Lung (tissue), 12 donors: ENCODE results near the gene TFF3. TPM values are rescaled to one million over a fixed set of nuclear protein-coding genes. Genes with fewer than 3 reads are reported as not detected.

Experiments used
- ATAC-seq: fragments of 200-7000 bp; cut with Tn5 transposase; one replicate; pipeline ENCODE4 v1.9.1; 2020; ENCODE audit warnings: moderate number of reproducible peaks; ENCODE audit not compliant: insufficient read depth, low FRiP score
- DNase-seq, 3 donors: peaks; one replicate each; pipeline ENCODE4 v3.0.0-alpha.2; 2013 to 2017
- H3K27ac ChIP-seq, 2 donors: one replicate each; pipeline ENCODE4 v1.5.1; 2013; ENCODE audit warnings: mild to moderate bottlenecking in 2 of 2, moderate library complexity in 2 of 2, control low read depth in 1 of 2, inconsistent platforms in 1 of 2, low read depth in 1 of 2, low read length in 1 of 2
- H3K27me3 ChIP-seq, 3 donors: one replicate each; pipeline ENCODE4 v1.5.1; 2013; ENCODE audit warnings: low read length in 2 of 3; ENCODE audit not compliant: control insufficient read depth in 3 of 3, insufficient read depth in 3 of 3
- H3K36me3 ChIP-seq, 4 donors: one replicate each; pipeline ENCODE4 v1.5.1; 2013; ENCODE audit warnings: low read length in 4 of 4, mild to moderate bottlenecking in 1 of 4, moderate library complexity in 1 of 4; ENCODE audit not compliant: control insufficient read depth in 4 of 4, insufficient read depth in 4 of 4
- H3K4me1 ChIP-seq, 5 donors: one replicate each; pipeline ENCODE4 v1.5.1; 2013; ENCODE audit warnings: low read length in 5 of 5, mild to moderate bottlenecking in 2 of 5, moderate library complexity in 1 of 5; ENCODE audit not compliant: control insufficient read depth in 5 of 5, insufficient read depth in 5 of 5
- H3K4me3 ChIP-seq: one replicate; pipeline ENCODE4 v1.5.1; 2013; ENCODE audit warnings: mild to moderate bottlenecking, control low read depth, moderate library complexity
- H3K9ac ChIP-seq, 2 donors: one replicate each; pipeline ENCODE4 v1.5.1; 2013; ENCODE audit warnings: low read length in 2 of 2, control low read depth in 1 of 2; ENCODE audit not compliant: insufficient read depth in 1 of 2
- H3K9me3 ChIP-seq, 4 donors: one replicate each; pipeline ENCODE4 v1.5.1; 2013; ENCODE audit warnings: low read length in 3 of 4, mild to moderate bottlenecking in 1 of 4, moderate library complexity in 1 of 4; ENCODE audit not compliant: control insufficient read depth in 4 of 4, insufficient read depth in 3 of 4
- WGBS, 2 donors: extraction: QIAGEN DNeasy Blood & Tissue Kit; methylation state at CpG; one replicate each; pipeline ENCODE4 v1.1.7; 2013; 5-methylcytosine and 5-hydroxymethylcytosine counted together
- polyA plus RNA-seq, 2 donors: library from polyadenylated mRNA; stranded (reverse); fragments of 200-250 nt; gene quantifications; one replicate each; pipeline ENCODE4 v1.2.1, GENCODE V29; 2013
- total RNA-seq, 2 donors: library from RNA; depleted of rRNA in 1 of 2; stranded (reverse); fragments of >200 nt in 1 of 2; gene quantifications; one replicate each; pipeline ENCODE4 v1.2.1, GENCODE V29; 2014 to 2021
- TF ChIP-seq, protein P1 (sequence below): IDR thresholded peaks from 2 replicates; pipeline ENCODE4 v1.5.1; 2012; ENCODE audit warnings: mild to moderate bottlenecking; ENCODE audit errors: control extremely low read depth, extremely low read depth
- donor health status: control.
- donor health status: control.
- donor health status: Bipolar disorder and iron deficiency.
- donor health status: healthy.
- donor health status: DM: yes; HTN: yes; CAD: no.

Gene TFF3
- total and polyA plus RNA-seq, 4 donors: 23.9 to 54.0 (median 34.3) TPM

DNA sequence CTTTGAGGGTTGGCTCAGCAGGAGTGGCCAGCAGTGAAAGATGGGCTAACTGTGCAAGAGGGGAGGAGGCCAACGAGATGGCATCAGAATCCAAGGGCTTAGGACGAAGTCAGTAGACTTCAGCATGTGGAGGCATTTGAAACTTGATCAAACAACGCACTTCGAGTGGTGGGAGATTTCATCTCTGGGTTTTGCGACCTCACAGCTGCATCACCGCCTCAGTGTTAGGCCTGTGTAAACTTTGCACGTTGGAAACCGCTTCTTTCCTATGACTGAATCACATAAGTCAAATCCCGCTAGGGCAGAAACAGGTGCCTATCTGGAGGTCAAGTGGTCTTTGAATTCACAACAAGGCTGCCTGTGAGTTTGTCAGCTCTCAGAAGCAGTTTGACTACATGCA, 17.8 kb downstream of the TFF3 start:
- DNase-seq: no peak
- TF ChIP-seq, protein P1, sequence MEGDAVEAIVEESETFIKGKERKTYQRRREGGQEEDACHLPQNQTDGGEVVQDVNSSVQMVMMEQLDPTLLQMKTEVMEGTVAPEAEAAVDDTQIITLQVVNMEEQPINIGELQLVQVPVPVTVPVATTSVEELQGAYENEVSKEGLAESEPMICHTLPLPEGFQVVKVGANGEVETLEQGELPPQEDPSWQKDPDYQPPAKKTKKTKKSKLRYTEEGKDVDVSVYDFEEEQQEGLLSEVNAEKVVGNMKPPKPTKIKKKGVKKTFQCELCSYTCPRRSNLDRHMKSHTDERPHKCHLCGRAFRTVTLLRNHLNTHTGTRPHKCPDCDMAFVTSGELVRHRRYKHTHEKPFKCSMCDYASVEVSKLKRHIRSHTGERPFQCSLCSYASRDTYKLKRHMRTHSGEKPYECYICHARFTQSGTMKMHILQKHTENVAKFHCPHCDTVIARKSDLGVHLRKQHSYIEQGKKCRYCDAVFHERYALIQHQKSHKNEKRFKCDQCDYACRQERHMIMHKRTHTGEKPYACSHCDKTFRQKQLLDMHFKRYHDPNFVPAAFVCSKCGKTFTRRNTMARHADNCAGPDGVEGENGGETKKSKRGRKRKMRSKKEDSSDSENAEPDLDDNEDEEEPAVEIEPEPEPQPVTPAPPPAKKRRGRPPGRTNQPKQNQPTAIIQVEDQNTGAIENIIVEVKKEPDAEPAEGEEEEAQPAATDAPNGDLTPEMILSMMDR: no peak
- ATAC-seq: no peak
- Histone ChIP-seq H3K4me3 (no peak overlapping the region), H3K9me3 (peaks cover 0 to 4% (median 1%) of the 10 kb centered on the region in 4 donors), H3K9ac (no peak overlapping the region), H3K36me3 (peaks cover 0 to 29% (median 9%) of the 10 kb centered on the region in 4 donors), H3K27ac (no peak overlapping the region), H3K4me1 (peaks cover 0 to 15% (median 5%) of the 10 kb centered on the region in 5 donors), H3K27me3 (peaks cover 0 to 4% (median 0%) of the 10 kb centered on the region in 3 donors)
- WGBS, 2 donors: 83 to 90% methylated on average over 9 of the region's 9 CpGs

DNA sequence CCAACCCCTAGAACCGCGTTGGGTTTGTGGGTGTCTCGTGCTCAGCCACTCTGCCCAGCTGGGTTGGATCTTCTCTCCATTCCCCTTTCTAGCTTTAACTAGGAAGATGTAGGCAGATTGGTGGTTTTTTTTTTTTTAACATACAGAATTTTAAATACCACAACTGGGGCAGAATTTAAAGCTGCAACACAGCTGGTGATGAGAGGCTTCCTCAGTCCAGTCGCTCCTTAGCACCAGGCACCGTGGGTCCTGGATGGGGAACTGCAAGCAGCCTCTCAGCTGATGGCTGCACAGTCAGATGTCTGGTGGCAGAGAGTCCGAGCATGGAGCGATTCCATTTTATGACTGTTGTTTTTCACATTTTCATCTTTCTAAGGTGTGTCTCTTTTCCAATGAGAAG, 18.7 kb downstream of the TFF3 start:
- Histone ChIP-seq H3K9me3 (peaks cover 0 to 4% (median 1%) of the 10 kb centered on the region in 4 donors), H3K9ac (no peak overlapping the region), H3K4me1 (peaks cover 0 to 14% (median 0%) of the 10 kb centered on the region in 5 donors), H3K27ac (no peak overlapping the region), H3K4me3 (no peak overlapping the region), H3K36me3 (peaks cover 0 to 37% (median 9%) of the 10 kb centered on the region in 4 donors), H3K27me3 (peaks cover 0 to 4% (median 0%) of the 10 kb centered on the region in 3 donors)
- TF ChIP-seq, protein P1: no peak
- WGBS, 2 donors: 80 to 81% methylated on average over 7 of the region's 7 CpGs
- DNase-seq: no peak
- no peak for ATAC-seq

DNA sequence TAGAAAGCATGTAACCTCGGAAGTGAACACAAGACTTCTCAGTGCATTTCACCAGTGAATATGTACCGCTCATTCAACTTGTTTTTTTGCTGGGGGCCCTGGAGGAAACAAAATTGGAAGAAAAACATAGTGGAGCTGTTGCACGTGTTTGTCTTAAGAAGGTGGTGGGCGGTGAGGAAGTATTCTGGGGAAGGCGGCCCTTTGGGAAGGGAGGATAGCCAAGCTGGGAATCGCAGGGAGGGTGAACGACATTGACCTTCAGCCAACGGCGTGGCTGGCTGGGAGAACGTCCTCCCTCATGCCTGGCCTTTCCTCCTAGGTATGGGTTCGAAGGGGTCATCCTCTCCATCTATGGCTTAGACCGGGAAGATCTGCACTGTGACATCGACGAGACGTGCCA, 19.4 kb downstream of the TFF3 start:
- ATAC-seq (no peak), DNase-seq (no peak)
- Histone ChIP-seq H3K4me1 (peaks cover 0 to 8% (median 0%) of the 10 kb centered on the region in 5 donors), H3K27me3 (peaks cover 0 to 4% (median 0%) of the 10 kb centered on the region in 3 donors), H3K27ac (no peak overlapping the region), H3K36me3 (peaks cover 0 to 42% (median 9%) of the 10 kb centered on the region in 4 donors), H3K4me3 (no peak overlapping the region), H3K9me3 (peaks cover 0 to 4% (median 1%) of the 10 kb centered on the region in 4 donors), H3K9ac (no peak overlapping the region)
- TF ChIP-seq, protein P1: no peak
- WGBS, 2 donors: 84 to 90% methylated on average over 15 of the region's 15 CpGs
